GM18868 (cell line): Measurements from ENCODE around the gene LAMB1.
"Not testable (repeated sequence)": the region's sequence is repeated elsewhere in the genome, so short reads cannot be mapped to it uniquely, and the experiment has no call there.

ENCODE experiments used
- ATAC-seq: cut with Tn5 transposase; IDR thresholded peaks from one replicate; pipeline ENCODE4 v1.9.1; 2021; ENCODE audit warnings: mild to moderate bottlenecking, moderate library complexity; ENCODE audit not compliant: unreplicated experiment

LAMB1 gene

DNA sequence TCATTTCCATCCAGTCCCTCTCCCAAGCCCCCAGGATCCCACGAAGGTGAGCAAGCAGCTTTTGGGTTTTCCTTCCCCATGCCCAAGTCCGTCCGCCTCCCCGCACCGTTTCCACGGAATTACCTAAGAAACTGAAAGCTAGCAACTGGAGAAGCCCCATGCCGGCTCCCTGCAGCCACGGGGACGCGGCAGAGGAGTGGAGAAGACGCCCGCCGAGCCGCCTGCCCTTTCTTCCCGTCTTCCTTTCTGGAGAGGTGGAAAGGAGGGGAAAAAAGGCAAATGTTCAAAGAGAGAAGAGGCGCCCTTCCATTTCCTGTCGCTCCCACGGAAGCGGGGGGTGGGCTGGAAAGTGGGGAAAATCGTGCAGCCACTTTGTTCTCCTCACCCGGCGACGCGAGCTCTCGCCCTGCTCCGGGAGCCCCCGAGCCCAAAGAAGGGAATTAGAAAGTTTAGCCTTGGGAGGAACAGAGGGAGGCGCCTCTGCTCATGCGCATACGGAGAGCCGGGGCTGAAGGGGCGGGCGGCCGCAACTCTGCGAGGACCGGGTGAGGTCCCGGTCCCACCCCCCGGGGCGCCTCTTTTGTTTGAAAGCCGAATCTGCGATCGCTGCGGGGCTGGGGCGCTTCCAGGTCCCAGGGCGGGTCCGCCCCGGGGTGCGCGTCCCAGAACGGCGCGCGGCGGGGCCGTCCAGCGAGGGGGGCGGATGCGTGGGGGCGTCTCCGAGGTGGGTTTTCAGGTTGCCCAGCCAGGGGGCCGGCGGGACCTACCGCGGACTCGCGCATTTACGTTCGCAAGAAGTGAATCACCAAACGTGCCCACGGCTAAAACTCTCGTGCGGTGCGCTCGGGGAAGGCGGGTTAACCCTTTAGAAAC, at the start of gene LAMB1:
LAMB1 (minus strand) TSS at position 436 of the 873 bp plus-strand sequence; CDS start at position 160, 276 bp downstream.
- no peak for ATAC-seq

DNA sequence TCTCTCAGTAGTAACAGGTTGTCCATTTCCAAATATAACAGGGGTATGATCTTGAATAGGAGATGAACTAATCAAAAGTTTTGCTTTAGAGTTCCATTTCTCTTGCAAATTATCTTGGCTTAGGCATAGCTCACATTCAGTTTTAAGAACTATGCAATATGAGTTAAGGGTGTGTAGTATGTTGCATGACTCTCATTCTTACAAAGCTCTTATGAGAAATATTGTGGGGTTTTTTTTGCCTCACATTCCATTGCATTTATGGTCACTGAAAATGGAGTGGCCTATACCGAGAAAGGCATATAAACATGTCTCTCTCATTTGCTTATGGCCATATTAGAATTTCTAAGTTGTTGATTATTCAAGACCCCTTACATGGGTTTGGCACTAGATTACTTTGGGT, 48.5 kb upstream of the LAMB1 start:
- ATAC-seq, result no peak

DNA sequence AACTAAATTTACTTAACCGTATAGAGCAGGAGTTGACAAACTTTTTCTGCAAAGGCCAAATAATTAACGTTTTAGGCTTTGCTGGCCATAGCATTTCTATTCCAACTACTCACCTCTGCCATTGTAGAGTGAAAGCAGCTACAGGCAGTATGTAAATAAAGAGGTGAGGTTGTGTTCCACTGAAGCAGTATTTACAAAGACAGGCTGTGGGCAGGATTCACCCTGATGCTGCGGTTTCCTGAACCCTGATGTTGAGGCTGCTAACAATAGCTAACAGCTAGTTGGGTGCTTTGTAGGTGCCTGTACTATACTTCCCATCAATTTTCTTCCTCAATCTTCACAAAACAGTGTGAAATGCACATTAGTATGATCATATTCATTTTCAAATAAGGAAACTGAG, 47.0 kb upstream of the LAMB1 start:
- no peak for ATAC-seq

GRCh38 chr7:108048422-108048821, 45.5 kb upstream of the LAMB1 start:
- ATAC-seq, result no peak

- no peak for ATAC-seq
Measured at GRCh38 chr7:108046952-108047506, 44.1 kb upstream of the LAMB1 start.

- no peak for ATAC-seq
Measured at GRCh38 chr7:108045669-108046068, 42.7 kb upstream of the LAMB1 start.

GRCh38 chr7:108045154-108045553, 42.2 kb upstream of the LAMB1 start:
- no peak for ATAC-seq

DNA sequence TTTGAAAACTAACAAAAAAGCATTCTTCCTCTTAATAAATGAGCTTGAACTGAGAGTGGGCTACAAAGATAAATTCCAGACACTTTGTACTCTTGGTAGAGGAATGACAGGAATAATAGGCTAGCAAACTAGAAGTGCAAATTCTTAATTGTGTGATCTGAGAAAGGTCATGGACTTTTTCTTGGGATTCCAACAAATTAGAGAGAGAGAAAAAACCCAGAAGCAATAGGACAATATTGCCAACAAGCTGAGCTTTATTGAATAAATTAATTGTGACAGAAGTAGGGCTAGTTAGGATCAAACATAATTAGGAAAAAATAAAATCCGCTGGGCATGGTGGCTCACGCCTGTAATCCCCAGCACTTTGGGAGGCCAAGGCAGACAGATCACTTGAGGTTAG, 41.4 kb upstream of the LAMB1 start:
- ATAC-seq, result no peak

DNA sequence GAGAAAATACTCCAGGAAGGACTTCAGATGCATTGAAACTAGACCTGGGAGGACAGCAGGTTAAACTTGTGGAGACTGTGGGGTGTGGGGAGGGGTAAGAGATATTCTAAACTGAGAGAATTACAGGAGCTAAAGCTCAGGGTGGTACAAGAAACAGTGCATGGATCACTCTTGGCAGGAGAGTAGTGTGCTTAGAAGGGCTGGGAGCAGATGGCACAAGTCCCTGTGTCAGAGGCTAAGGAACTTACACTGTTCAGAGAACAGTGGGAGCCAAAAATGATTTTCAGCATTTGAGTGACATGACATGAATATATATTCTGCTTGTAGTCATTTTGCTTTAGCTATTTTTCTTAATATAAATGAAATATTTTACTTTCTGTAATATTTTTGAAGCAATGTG, 36.0 kb upstream of the LAMB1 start:
- no peak for ATAC-seq

DNA sequence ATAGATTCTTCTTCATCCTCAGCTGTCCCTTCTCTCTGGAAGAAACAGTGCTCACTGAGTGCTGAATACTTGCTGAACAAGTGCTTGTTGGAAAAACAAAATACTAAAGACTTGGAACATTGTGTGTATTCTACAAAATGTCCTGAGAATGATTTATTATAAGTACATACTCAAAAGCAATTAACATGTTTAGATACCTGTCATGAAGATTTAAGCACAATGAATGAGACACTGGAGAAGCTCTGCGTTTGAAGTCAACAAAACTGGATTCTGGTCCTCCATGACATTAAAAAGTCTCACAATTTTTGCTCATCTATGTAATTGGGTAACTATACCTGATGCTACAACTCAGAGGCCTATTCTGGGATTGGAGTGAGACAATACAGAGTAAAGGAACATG, 34.8 kb upstream of the LAMB1 start:
- no peak for ATAC-seq

- ATAC-seq, result no peak
Measured at GRCh38 chr7:108037140-108037539, 34.2 kb upstream of the LAMB1 start.

DNA sequence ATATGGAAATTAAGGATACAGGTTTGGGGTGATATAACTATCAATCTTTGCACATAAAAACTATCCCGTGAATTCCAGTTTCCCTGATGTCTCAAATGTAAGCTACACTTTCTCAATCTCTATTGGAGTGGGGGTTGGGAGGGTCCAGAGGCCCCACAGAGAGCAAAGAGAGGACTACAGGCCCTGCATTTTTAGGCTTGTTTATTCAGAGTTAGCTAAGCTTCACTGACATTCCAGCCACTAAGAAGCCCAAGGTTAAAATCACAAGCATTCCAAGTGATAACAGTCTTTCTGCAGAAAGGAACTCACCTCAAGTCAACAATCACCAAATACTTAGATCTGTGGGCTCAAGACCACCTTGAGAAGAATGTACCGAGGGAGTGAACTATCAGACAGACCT, 31.6 kb upstream of the LAMB1 start:
- no peak for ATAC-seq

- no peak for ATAC-seq
Measured at GRCh38 chr7:108033776-108034497, 31.0 kb upstream of the LAMB1 start.

DNA sequence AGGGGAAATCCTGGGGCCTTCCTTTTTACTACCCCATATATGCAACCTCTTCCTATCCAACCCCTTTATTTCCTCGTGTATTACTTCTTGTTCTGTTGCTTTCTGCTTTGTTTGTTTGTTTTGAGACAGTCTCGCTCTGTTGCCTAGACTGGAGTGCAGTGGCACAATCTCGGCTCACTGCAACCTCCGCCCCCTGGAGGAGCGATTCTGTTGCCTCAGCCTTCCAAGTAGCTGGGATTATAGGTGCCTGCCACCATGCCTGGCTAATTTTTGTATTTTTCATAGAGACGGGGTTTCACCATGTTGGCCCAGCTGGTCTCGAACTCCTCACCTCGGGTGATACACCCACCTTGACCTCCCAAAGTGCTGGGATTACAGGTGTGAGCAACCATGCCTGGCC, 30.3 kb upstream of the LAMB1 start:
- ATAC-seq, result not testable (repeated sequence)

GRCh38 chr7:108030516-108030915, 27.6 kb upstream of the LAMB1 start:
- ATAC-seq, result no peak

DNA sequence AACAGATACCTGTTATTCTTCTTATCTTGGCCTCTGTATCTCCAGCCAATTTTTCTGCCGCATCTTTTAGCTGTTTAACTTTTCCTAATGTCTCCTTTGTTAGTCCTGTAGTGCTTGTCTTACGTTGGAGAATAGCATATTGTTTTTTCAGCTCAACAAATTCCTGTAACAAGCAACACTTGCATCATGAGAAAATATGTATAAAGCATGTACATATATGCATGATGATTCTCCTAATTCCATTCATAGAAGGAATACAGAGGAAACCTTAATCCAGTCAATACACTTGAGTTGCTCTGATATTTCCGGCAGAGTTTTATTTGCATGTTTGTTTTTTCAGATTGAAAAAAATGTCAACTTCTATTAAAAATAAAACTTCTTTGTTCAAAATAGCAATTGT, 26.1 kb upstream of the LAMB1 start:
- ATAC-seq, result no peak

DNA sequence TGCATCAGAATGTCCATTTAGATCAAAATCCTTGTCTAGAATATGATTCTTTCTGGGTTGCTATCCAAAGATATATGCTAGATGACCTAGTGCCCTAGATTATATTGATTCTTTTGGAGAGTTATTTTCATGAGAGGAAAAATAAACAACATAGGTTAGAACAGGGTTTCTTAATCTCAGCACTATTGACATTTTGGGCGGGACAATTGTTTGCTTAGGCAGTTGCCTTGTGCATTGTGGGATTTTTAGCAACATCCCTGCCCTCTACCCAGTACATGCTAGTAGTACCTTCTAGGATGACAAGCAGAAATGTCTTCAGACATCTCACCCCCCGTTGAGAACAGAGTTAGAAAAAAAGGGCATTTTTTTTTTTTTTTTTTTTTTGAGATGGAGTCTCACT, 25.1 kb upstream of the LAMB1 start:
- ATAC-seq, result no peak

DNA sequence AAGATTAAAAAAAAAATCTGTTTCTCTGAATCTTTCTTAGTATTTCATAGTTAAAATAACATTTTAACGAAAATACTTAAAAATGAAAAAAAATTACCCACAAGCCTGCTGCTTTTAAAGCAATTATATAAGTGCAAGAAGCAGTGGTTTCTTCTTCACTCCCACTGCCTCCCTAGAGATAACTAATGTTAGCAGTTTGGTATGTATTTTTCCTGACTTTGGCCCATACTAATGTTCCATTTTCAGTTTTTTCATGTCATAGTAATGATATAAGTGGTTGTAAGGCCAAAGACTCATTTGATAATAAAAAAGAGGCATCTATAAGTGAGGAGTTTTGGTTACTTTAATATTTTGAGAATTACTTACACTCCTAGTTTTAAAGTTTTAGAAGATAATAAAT, 24.3 kb upstream of the LAMB1 start:
- no peak for ATAC-seq

DNA sequence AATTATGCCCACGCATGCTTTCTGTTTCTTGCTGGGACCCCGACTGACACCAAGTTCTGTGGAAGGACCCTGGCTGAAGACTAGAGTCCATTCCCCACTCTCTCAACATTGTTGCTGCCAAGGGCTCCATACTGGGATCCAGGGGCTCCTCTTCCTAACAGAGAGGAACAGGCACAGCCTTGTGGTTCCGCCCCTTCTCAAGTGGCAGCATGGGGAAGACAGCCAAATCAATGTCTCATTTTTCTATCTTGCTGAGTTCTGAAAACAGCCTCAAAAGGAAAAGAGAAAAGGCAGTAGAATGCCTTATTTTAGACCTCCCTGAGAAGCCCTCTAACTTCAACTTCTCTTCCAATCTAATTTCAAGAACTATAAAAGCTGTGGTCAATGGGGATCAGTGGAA, 23.7 kb upstream of the LAMB1 start:
- ATAC-seq, result no peak

DNA sequence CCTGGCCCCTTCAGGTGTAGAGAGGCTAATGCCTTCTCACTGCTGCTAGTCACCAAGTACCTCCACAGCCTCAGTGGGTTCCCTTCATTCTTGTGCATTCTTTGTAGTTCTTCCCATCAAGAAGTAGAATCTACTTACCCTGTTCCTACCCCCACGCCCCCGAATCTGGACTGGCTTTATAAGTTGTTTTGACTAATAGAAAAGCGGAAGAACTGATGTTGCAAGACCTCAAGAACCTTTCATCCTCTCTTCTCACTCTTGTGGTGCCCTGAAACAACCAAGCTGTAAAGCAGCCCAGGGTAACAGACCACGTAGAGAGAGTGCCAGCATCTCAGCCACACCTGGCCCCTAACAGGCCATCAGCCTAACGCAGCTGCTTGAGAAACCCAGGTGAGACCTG, 23.2 kb upstream of the LAMB1 start:
- ATAC-seq, result no peak

- ATAC-seq, result no peak
Measured at GRCh38 chr7:108024538-108024937, 21.6 kb upstream of the LAMB1 start.

DNA sequence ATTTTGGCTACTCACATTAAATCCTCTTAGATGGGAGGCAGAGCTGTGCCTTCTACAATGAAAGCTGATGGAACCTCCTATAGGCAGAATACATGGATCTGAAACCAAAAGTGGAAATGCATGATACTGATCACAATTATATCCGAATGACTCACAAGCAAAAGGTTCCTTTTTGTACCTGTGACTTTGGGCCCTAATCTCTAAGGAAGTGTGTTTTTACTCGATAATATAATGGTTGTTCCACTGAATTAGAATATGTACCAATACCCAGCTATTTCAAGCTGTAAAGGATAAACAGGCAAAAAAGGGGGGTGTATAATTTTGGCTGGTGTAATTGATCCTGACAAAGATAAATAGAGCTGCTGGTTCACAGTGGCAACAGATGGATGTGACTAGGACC, 17.6 kb upstream of the LAMB1 start:
- no peak for ATAC-seq
